ENCODE results near the gene RIOK2.
"Not testable (repeated sequence)": the region's sequence is repeated elsewhere in the genome, so short reads cannot be mapped to it uniquely, and the experiment has no call there.

Gene RIOK2

GRCh38 chr5:97193355-97193688 is 10.3 kb upstream of the RIOK2 start:
- H3K36me3 ChIP-seq (ENCODE audit: insufficient read depth, low read length) = no peaks in the 10 kb centered on the region
- no peaks in the 10 kb centered on the region for H3K9me3 ChIP-seq (ENCODE audit: insufficient read depth, low read depth, low read length)
- H3K27me3 ChIP-seq (ENCODE audit: insufficient read depth, low read length) = no peaks in the 10 kb centered on the region
- 79% methylated on average over 4 of the region's 4 CpGs for WGBS
- peak overlapping the region; percentile 52; the same call in 1 of the 2 replicates for H3K27ac ChIP-seq (ENCODE audit: low read depth, low read length)
- H3K4me1 ChIP-seq (ENCODE audit: insufficient read depth, low read length) = peaks cover 3% of the 10 kb centered on the region; the same call in 1 of the 2 replicates
- H3K9ac ChIP-seq (ENCODE audit: low read depth, low read length) = no peak overlapping the region
- no peak overlapping the region for H3K4me3 ChIP-seq (ENCODE audit: low read length)

DNA sequence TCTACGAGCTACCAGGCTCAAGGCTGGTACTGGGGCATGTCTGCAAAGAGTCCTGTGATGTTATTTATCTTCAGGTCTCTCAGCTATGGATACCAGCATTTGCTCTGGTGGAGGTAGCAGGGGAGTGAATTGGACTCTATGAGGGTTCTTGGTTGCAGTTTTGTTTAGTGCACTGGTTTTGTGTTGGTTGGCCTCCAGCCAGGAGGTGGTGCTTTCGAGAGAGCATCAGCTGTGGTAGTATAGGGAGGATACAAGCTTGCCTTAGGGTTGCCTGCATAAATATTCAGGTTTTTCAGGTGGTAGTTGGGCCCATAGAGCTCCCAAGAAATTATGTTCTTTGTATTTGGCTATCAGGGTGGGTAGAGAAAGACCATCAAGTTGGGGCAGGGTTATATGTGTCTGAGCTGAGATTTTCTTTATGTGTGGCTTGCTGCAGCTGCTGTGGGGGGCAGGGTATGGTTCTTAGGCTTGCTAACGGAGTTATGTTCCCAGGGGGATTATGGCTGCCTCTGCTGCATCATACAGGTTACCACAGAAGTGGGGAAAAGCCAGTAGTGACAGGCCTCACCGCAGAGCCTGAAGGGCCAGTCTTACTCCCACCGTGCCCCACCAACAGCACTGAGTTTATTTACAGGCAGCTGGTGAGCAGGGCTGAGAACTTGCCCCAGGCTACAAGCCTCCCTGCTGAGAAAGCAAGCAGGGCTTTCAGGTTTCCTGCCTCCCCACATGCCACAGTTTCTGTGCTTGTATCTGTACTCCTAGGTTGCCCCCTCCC is 9.7 kb upstream of the RIOK2 start:
- no peaks in the 10 kb centered on the region for H3K9me3 ChIP-seq (ENCODE audit: insufficient read depth, low read depth, low read length)
- no peaks in the 10 kb centered on the region for H3K27me3 ChIP-seq (ENCODE audit: insufficient read depth, low read length)
- H3K27ac ChIP-seq (ENCODE audit: low read depth, low read length) = peak overlapping the region; percentile 52; the same call in 1 of the 2 replicates
- H3K4me1 ChIP-seq (ENCODE audit: insufficient read depth, low read length) = peaks cover 3% of the 10 kb centered on the region; the same call in 1 of the 2 replicates
- H3K4me3 ChIP-seq (ENCODE audit: low read length) = no peak overlapping the region
- no peak overlapping the region for H3K9ac ChIP-seq (ENCODE audit: low read depth, low read length)
- 57% methylated on average over 5 of the region's 5 CpGs for WGBS
- H3K36me3 ChIP-seq (ENCODE audit: insufficient read depth, low read length) = no peaks in the 10 kb centered on the region

DNA sequence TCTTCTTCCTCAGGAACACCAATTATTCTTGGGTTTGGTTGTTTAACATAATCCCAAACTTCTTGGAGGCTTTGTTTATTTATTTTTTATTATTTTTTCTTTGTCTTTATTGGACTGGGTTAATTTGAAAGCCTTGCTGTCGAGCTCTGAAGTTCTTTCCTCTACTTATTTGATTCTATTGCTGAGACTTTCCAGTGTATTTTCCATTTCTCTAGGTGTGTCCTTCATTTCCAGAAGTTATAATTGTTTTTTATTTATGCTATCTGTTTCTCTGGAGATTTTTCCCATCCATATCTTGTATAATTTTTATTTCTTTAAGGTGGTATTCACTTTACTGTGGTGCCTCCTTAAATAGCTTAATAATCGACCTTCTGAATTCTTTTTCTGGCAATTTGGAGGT is 8.8 kb upstream of the RIOK2 start:
- H3K9ac ChIP-seq (ENCODE audit: low read depth, low read length) = no peak overlapping the region
- peaks cover 3% of the 10 kb centered on the region; the same call in 1 of the 2 replicates for H3K4me1 ChIP-seq (ENCODE audit: insufficient read depth, low read length)
- no peaks in the 10 kb centered on the region for H3K36me3 ChIP-seq (ENCODE audit: insufficient read depth, low read length)
- H3K27ac ChIP-seq (ENCODE audit: low read depth, low read length) = no peak overlapping the region
- H3K9me3 ChIP-seq (ENCODE audit: insufficient read depth, low read depth, low read length) = no peaks in the 10 kb centered on the region
- no peak overlapping the region for H3K4me3 ChIP-seq (ENCODE audit: low read length)
- no peaks in the 10 kb centered on the region for H3K27me3 ChIP-seq (ENCODE audit: insufficient read depth, low read length)
- 93% methylated on average over 1 of the region's 2 CpGs for WGBS

GRCh38 chr5:97189523-97189922 is 6.5 kb upstream of the RIOK2 start:
- not testable (repeated sequence) for H3K4me3 ChIP-seq (ENCODE audit: low read length); H3K27ac ChIP-seq (ENCODE audit: low read depth, low read length); H3K36me3 ChIP-seq (ENCODE audit: insufficient read depth, low read length); H3K9me3 ChIP-seq (ENCODE audit: insufficient read depth, low read depth, low read length); H3K27me3 ChIP-seq (ENCODE audit: insufficient read depth, low read length); H3K9ac ChIP-seq (ENCODE audit: low read depth, low read length); H3K4me1 ChIP-seq (ENCODE audit: insufficient read depth, low read length)
- whole genome bisulfite sequencing = no CpG with 5 or more reads among the region's 1 CpG

DNA sequence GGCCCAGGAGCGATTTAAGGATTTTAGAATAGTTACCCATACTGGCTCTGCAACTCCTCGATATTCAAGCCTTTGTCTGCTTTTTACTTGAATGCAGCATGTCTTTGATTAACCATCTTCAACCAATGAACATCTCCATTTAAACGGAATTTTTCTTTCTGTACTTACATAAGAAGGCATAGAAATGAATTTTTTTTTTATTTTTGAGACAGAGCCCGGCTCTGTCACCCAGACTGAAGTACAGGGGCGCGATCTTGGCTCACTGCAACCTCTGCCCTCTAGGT is 825 bp upstream of the RIOK2 start:
- peaks cover 8% of the 10 kb centered on the region for H3K27me3 ChIP-seq (ENCODE audit: insufficient read depth, low read length)
- H3K9ac ChIP-seq (ENCODE audit: low read depth, low read length) = no peak overlapping the region
- H3K36me3 ChIP-seq (ENCODE audit: insufficient read depth, low read length) = peaks cover 12% of the 10 kb centered on the region
- H3K27ac ChIP-seq (ENCODE audit: low read depth, low read length) = no peak overlapping the region
- H3K9me3 ChIP-seq (ENCODE audit: insufficient read depth, low read depth, low read length) = peaks cover 5% of the 10 kb centered on the region; the same call in 1 of the 2 replicates
- WGBS = 51% methylated on average over 6 of the region's 6 CpGs
- peak overlapping the region; percentile 91 for H3K4me3 ChIP-seq (ENCODE audit: low read length)
- H3K4me1 ChIP-seq (ENCODE audit: insufficient read depth, low read length) = no peaks in the 10 kb centered on the region; the same call in 1 of the 2 replicates

GRCh38 chr5:97182571-97183099 is 412 bp downstream of the RIOK2 start:
- Histone ChIP-seq H3K27me3 (ENCODE audit: insufficient read depth, low read length) (peaks cover 8% of the 10 kb centered on the region), H3K4me1 (ENCODE audit: insufficient read depth, low read length) (no peaks in the 10 kb centered on the region; the same call in 1 of the 2 replicates), H3K9me3 (ENCODE audit: insufficient read depth, low read depth, low read length) (peaks cover 5% of the 10 kb centered on the region; the same call in 1 of the 2 replicates), H3K4me3 (ENCODE audit: low read length) (peak overlapping the region; percentile 91), H3K9ac (ENCODE audit: low read depth, low read length) (peak overlapping the region; percentile 85), H3K36me3 (ENCODE audit: insufficient read depth, low read length) (peaks cover 25% of the 10 kb centered on the region), H3K27ac (ENCODE audit: low read depth, low read length) (peak overlapping the region; percentile 78; the same call in 1 of the 2 replicates)
- WGBS = under 1% methylated on average over 12 of the region's 12 CpGs

DNA sequence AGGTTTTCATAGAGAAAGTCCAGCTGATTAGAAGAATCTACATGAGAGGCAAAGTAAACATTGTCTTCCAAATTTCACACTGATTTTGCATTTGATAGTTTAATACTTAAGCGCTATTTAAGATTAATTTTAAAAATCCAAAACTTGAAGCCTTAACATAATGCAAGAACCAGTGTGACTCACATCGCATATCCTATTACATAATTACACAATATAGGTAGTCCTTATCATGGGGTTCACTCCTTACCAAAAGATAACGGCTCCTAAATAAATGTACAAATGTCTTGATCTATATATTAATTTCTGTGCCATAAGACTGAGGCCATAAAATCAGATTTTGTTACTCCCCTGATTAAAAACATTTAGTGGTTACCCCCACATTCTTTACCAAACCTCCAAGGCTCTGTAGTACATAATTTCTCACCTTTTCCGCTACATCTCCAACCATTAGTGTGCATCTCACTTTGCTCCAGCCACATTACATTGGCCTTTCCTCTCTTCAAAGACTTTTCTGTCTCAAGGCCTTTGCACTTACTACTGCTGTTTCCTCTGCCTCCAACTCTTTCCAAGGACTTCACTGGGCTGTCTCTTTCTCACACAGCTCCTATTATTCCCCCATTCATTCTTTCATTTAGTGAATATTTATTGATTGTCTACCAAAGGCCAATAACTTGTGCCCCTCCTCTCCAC is 1.0 kb downstream of the RIOK2 start:
- Histone ChIP-seq H3K27me3 (ENCODE audit: insufficient read depth, low read length) (peaks cover 8% of the 10 kb centered on the region), H3K36me3 (ENCODE audit: insufficient read depth, low read length) (peaks cover 31% of the 10 kb centered on the region), H3K4me3 (ENCODE audit: low read length) (peak overlapping the region; percentile 91), H3K9me3 (ENCODE audit: insufficient read depth, low read depth, low read length) (peaks cover 5% of the 10 kb centered on the region; the same call in 1 of the 2 replicates), H3K9ac (ENCODE audit: low read depth, low read length) (peak overlapping the region; percentile 85), H3K4me1 (ENCODE audit: insufficient read depth, low read length) (no peaks in the 10 kb centered on the region; the same call in 1 of the 2 replicates), H3K27ac (ENCODE audit: low read depth, low read length) (no peak overlapping the region)
- WGBS = 97% methylated on average over 4 of the region's 4 CpGs

GRCh38 chr5:97179457-97179856 is 3.6 kb downstream of the RIOK2 start:
- H3K9ac ChIP-seq (ENCODE audit: low read depth, low read length); H3K4me3 ChIP-seq (ENCODE audit: low read length); H3K27me3 ChIP-seq (ENCODE audit: insufficient read depth, low read length); H3K9me3 ChIP-seq (ENCODE audit: insufficient read depth, low read depth, low read length); H3K4me1 ChIP-seq (ENCODE audit: insufficient read depth, low read length); H3K27ac ChIP-seq (ENCODE audit: low read depth, low read length): not testable (repeated sequence)
- 50% methylated on average over 2 of the region's 3 CpGs for WGBS
- peaks cover 57% of the 10 kb centered on the region for H3K36me3 ChIP-seq (ENCODE audit: insufficient read depth, low read length)

- no peaks in the 10 kb centered on the region for H3K27me3 ChIP-seq (ENCODE audit: insufficient read depth, low read length)
- no peak overlapping the region for H3K9ac ChIP-seq (ENCODE audit: low read depth, low read length)
- no peak overlapping the region for H3K27ac ChIP-seq (ENCODE audit: low read depth, low read length)
- peaks cover 99% of the 10 kb centered on the region for H3K36me3 ChIP-seq (ENCODE audit: insufficient read depth, low read length)
- no peak overlapping the region for H3K4me3 ChIP-seq (ENCODE audit: low read length)
- no peaks in the 10 kb centered on the region for H3K9me3 ChIP-seq (ENCODE audit: insufficient read depth, low read depth, low read length)
- H3K4me1 ChIP-seq (ENCODE audit: insufficient read depth, low read length) = no peaks in the 10 kb centered on the region
These were observed 10.8 kb downstream of the RIOK2 start for GRCh38 chr5:97172227-97172626.

- Histone ChIP-seq H3K27me3 (ENCODE audit: insufficient read depth, low read length) (no peaks in the 10 kb centered on the region), H3K4me3 (ENCODE audit: low read length) (no peak overlapping the region), H3K9ac (ENCODE audit: low read depth, low read length) (no peak overlapping the region), H3K36me3 (ENCODE audit: insufficient read depth, low read length) (peaks cover 99% of the 10 kb centered on the region), H3K9me3 (ENCODE audit: insufficient read depth, low read depth, low read length) (no peaks in the 10 kb centered on the region), H3K27ac (ENCODE audit: low read depth, low read length) (no peak overlapping the region), H3K4me1 (ENCODE audit: insufficient read depth, low read length) (no peaks in the 10 kb centered on the region)
- WGBS = 96% methylated on average over 3 of the region's 3 CpGs
These were observed 11.3 kb downstream of the RIOK2 start for GRCh38 chr5:97171703-97172102.

GRCh38 chr5:97167435-97167834 is 15.6 kb downstream of the RIOK2 start:
- no peaks in the 10 kb centered on the region for H3K27me3 ChIP-seq (ENCODE audit: insufficient read depth, low read length)
- H3K4me3 ChIP-seq (ENCODE audit: low read length) = no peak overlapping the region
- H3K9me3 ChIP-seq (ENCODE audit: insufficient read depth, low read depth, low read length) = no peaks in the 10 kb centered on the region
- peaks cover 99% of the 10 kb centered on the region for H3K36me3 ChIP-seq (ENCODE audit: insufficient read depth, low read length)
- H3K9ac ChIP-seq (ENCODE audit: low read depth, low read length) = no peak overlapping the region
- 95% methylated on average over 6 of the region's 6 CpGs for WGBS
- no peaks in the 10 kb centered on the region for H3K4me1 ChIP-seq (ENCODE audit: insufficient read depth, low read length)
- H3K27ac ChIP-seq (ENCODE audit: low read depth, low read length) = no peak overlapping the region

Measured in HUES64 (cell line).